Nephron progenitor cell (in vitro differentiated cells): ENCODE results near the gene ACTG1.
A peak's percentile ranks its signal among the peaks of the same experiment; 100 is the strongest.

ENCODE experiments used
- DNase-seq: peaks from one replicate; pipeline ENCODE4 v3.0.0; 2021
- H3K27ac Mint-ChIP-seq: 2 replicates; pipeline ENCODE4 v1.8.0; 2021; ENCODE audit warnings: mild to moderate bottlenecking, moderate library complexity, mixed read lengths
- H3K27me3 Mint-ChIP-seq: 2 replicates; pipeline ENCODE4 v1.8.0; 2021; ENCODE audit warnings: mild to moderate bottlenecking, low read depth, mixed read lengths; ENCODE audit not compliant: poor library complexity
- H3K36me3 Mint-ChIP-seq: 2 replicates; pipeline ENCODE4 v1.8.0; 2021; ENCODE audit warnings: low read depth, mixed read lengths
- H3K4me1 Mint-ChIP-seq: 2 replicates; pipeline ENCODE4 v1.8.0; 2021; ENCODE audit warnings: mixed read lengths
- H3K4me3 Mint-ChIP-seq: 2 replicates; pipeline ENCODE4 v1.8.0; 2021; ENCODE audit warnings: mild to moderate bottlenecking, moderate library complexity, mixed read lengths
- H3K9me3 Mint-ChIP-seq: 2 replicates; pipeline ENCODE4 v1.8.0; 2021; ENCODE audit warnings: mild to moderate bottlenecking, moderate library complexity, mixed read lengths
- CTCF ChIP-seq: fragments of 200-600 bp; sonication (generic); IDR thresholded peaks from 2 replicates; pipeline ENCODE4 v1.5.0; 2021; ENCODE audit warnings: antibody characterized with exemption

Gene ACTG1

DNA sequence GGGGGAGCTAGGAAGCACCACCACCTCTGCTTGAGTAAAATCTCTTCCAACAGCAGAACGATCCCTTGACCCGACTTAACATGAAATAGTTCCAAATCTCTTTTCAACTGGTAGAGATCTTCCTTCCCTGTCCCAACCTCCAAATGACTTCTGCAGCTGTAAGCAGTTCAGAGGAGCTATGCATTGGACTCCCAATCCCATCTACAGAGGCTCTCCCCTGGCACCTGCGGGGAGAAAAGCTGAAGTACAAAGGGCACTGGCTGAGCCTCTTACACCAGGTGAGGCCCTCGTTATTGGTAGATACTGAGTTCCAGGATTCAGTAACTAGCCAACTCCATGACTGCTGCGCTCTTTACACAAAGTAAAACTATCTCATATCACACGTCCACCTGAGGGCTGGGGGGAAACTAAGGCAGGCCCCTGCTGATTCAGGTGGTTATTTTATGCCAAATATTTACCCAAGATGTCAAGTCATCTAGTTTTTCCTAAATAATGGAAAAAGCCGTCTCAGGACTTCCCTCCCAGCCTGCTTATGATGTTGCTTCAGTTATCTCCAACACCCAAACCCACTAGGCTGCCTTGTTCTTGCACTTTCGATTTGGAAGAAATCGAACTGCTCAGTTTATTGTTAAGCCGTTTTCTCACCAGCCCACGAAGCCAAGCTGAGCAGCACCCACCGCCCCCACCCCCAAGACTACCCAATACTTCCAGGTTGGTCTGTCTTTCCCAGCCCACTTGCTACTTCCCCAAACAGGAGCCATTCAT is 3.2 kb downstream of the ACTG1 start:
- no peak for DNase-seq
- Mint-ChIP-seq H3K27me3 (peaks cover 24% of the 10 kb centered on the region), H3K4me1 (peaks cover 32% of the 10 kb centered on the region), H3K36me3 (peaks cover 46% of the 10 kb centered on the region), H3K27ac (peak overlapping the region; percentile 74), H3K4me3 (peak overlapping the region; percentile 100), H3K9me3 (peaks cover 19% of the 10 kb centered on the region)
- no peak for TF ChIP-seq CTCF

DNA sequence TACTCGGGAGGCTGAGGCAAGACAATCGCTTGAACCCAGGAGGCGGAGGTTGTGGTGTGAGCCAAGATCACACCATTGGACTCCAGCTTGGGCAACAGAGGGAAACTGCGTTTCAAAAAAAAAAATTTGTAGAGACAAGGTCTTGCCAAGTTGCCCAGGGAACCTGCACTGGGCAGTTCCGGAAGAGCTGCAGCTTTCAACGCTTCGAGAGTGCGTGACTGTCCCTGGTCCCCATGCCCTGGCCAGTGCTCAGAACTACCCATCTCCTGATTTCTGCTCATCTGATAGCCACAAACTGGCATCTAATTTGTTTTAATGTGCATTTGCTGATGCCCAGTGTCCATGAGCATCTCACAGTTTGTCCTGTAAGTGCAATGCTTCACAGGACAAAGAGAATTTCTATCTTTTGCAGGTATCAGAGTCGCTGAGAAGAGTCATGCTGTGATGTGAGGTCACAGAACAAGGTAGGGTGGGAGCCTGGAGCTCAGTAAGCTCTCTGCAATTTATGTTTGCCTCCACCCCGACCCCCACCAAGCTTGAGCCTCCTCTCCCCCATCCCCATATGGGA is 3.9 kb downstream of the ACTG1 start:
- peak overlapping the region; percentile 74 for H3K27ac Mint-ChIP-seq
- H3K4me3 Mint-ChIP-seq, result peak overlapping the region; percentile 100
- H3K27me3 Mint-ChIP-seq, result peaks cover 24% of the 10 kb centered on the region
- DNase-seq, result no peak
- peaks cover 32% of the 10 kb centered on the region for H3K4me1 Mint-ChIP-seq
- H3K9me3 Mint-ChIP-seq, result peaks cover 19% of the 10 kb centered on the region
- peaks cover 46% of the 10 kb centered on the region for H3K36me3 Mint-ChIP-seq
- no peak for TF ChIP-seq CTCF

- Mint-ChIP-seq H3K4me3 (no peak overlapping the region), H3K27me3 (peaks cover 34% of the 10 kb centered on the region)
- no peak for TF ChIP-seq CTCF
Measured at GRCh38 chr17:81503619-81504018, 9.0 kb downstream of the ACTG1 start.

DNA sequence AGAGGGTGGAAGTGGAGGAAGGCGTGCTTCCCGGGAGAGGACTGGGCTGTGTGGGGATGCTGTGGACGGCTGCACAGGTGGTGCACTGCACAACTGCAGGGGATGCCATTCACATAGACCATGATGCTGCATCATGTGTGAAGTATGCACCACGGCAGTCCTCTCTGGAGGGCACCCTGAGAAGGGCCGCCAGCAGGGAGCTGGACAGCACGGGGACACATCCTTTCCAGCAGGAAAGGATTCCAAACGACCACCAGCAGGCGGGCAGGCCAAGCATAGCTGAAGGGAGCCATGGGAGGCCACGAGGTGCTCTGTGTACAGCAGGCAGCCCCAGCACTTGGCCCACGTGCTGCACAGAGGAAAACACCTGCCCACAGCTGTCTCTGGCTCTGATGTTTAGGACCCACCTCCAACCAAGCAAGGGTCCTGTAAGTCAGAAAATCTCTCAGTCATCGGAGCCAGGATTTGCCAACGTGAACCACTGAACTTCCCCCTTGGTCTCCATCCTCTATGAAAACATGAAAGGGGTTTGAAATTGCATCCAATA is 10.1 kb downstream of the ACTG1 start:
- peaks cover 28% of the 10 kb centered on the region for H3K27me3 Mint-ChIP-seq
- H3K27ac Mint-ChIP-seq, result no peak overlapping the region
- H3K4me3 Mint-ChIP-seq, result no peak overlapping the region
- peaks cover under 1% of the 10 kb centered on the region for H3K9me3 Mint-ChIP-seq
- no peak for DNase-seq
- peaks cover 5% of the 10 kb centered on the region for H3K4me1 Mint-ChIP-seq
- TF ChIP-seq CTCF, result no peak
- peaks cover 1% of the 10 kb centered on the region for H3K36me3 Mint-ChIP-seq

More at GRCh38 chr17:81503619-81504018, 9.0 kb downstream of the ACTG1 start:
- H3K9me3 Mint-ChIP-seq, result peaks cover 7% of the 10 kb centered on the region
- peaks cover 12% of the 10 kb centered on the region for H3K36me3 Mint-ChIP-seq
- no peak overlapping the region for H3K27ac Mint-ChIP-seq
- H3K4me1 Mint-ChIP-seq, result peaks cover 5% of the 10 kb centered on the region
- DNase-seq, result no peak

GRCh38 chr17:81500047-81500446 is 12.6 kb downstream of the ACTG1 start:
- peak overlapping the region; percentile 54 for H3K27ac Mint-ChIP-seq
- no peak for DNase-seq
- no peak for TF ChIP-seq CTCF
- H3K9me3 Mint-ChIP-seq, result no peaks in the 10 kb centered on the region
- H3K27me3 Mint-ChIP-seq, result peaks cover 14% of the 10 kb centered on the region
- H3K4me3 Mint-ChIP-seq, result no peak overlapping the region
- peaks cover 6% of the 10 kb centered on the region for H3K4me1 Mint-ChIP-seq
- no peaks in the 10 kb centered on the region for H3K36me3 Mint-ChIP-seq
